HL-60 (cell line): ENCODE measurements around the gene LOXL3.

Experiments used
- DNase-seq, 2 experiments: peaks; one replicate each; pipeline ENCODE4 v3.0.0-alpha.2; 2010 to 2020; ENCODE audit warnings: low read depth in 1 of 2, low spot score in 1 of 2
- H3K27ac ChIP-seq: fragments of 250-450 bp; sonication (Bioruptor Pico); replicated peaks from 2 replicates; pipeline ENCODE4 v1.5.1; 2020; ENCODE audit warnings: mild to moderate bottlenecking, moderate library complexity
- H3K27me3 ChIP-seq: fragments of 250-450 bp; sonication (Bioruptor Pico); 2 replicates; pipeline ENCODE4 v1.5.1; 2021; ENCODE audit warnings: mild to moderate bottlenecking, moderate library complexity; ENCODE audit not compliant: insufficient read depth, poor library complexity, severe bottlenecking
- H3K4me3 ChIP-seq: replicated peaks from 2 replicates; pipeline ENCODE4 v1.5.1; 2011; ENCODE audit warnings: mild to moderate bottlenecking, control low read depth, low read length; ENCODE audit not compliant: insufficient read depth
- CTCF ChIP-seq: IDR thresholded peaks from one replicate; pipeline ENCODE4 v1.5.1; 2011; ENCODE audit warnings: low read length, control low read depth, inconsistent platforms; ENCODE audit not compliant: insufficient read depth
- GABPA ChIP-seq: IDR thresholded peaks from 2 replicates; pipeline ENCODE4 v1.6.1; 2012; ENCODE audit warnings: low read depth
- POLR2AphosphoS5 ChIP-seq: IDR thresholded peaks from 2 replicates; pipeline ENCODE4 v1.6.1; 2012; ENCODE audit warnings: low read depth
- SPI1 ChIP-seq: IDR thresholded peaks from 2 replicates; pipeline ENCODE4 v1.6.1; 2012; ENCODE audit warnings: low read depth, mild to moderate bottlenecking, borderline replicate concordance
- TF ChIP-seq, protein P1 (sequence below): IDR thresholded peaks from 2 replicates; pipeline ENCODE4 v1.6.1; 2012; ENCODE audit warnings: low read depth; ENCODE audit not compliant: insufficient replicate concordance

Gene LOXL3

DNA sequence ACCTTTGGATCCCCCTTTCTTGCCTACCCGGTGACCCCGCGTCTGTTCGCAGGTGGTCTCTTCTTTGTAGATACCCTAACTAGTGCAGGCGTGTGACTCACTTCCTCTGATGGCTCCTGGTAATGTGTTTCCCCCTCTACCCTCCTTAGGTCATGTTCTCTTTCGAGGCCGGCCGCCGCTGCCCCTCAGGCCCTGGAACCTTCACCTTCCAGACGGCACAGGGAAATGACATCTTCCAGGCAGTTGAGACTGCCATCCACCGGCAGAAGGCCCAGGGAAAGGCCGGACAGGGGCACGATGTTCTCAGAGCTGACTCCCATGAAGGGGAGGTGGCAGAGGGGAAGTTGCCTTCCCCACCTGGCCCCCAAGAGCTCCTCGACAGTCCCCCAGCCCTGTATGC, 2.4 kb upstream of the LOXL3 start:
- H3K27me3 ChIP-seq, result no peaks in the 10 kb centered on the region
- TF ChIP-seq, protein P1, sequence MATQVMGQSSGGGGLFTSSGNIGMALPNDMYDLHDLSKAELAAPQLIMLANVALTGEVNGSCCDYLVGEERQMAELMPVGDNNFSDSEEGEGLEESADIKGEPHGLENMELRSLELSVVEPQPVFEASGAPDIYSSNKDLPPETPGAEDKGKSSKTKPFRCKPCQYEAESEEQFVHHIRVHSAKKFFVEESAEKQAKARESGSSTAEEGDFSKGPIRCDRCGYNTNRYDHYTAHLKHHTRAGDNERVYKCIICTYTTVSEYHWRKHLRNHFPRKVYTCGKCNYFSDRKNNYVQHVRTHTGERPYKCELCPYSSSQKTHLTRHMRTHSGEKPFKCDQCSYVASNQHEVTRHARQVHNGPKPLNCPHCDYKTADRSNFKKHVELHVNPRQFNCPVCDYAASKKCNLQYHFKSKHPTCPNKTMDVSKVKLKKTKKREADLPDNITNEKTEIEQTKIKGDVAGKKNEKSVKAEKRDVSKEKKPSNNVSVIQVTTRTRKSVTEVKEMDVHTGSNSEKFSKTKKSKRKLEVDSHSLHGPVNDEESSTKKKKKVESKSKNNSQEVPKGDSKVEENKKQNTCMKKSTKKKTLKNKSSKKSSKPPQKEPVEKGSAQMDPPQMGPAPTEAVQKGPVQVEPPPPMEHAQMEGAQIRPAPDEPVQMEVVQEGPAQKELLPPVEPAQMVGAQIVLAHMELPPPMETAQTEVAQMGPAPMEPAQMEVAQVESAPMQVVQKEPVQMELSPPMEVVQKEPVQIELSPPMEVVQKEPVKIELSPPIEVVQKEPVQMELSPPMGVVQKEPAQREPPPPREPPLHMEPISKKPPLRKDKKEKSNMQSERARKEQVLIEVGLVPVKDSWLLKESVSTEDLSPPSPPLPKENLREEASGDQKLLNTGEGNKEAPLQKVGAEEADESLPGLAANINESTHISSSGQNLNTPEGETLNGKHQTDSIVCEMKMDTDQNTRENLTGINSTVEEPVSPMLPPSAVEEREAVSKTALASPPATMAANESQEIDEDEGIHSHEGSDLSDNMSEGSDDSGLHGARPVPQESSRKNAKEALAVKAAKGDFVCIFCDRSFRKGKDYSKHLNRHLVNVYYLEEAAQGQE, result no peak
- no peak for TF ChIP-seq POLR2AphosphoS5
- TF ChIP-seq GABPA, result no peak
- TF ChIP-seq CTCF, result no peak
- TF ChIP-seq SPI1, result no peak
- peak overlapping the region; percentile 84 for H3K4me3 ChIP-seq
- DNase-seq, result no peak
- H3K27ac ChIP-seq, result peak overlapping the region; percentile 94

DNA sequence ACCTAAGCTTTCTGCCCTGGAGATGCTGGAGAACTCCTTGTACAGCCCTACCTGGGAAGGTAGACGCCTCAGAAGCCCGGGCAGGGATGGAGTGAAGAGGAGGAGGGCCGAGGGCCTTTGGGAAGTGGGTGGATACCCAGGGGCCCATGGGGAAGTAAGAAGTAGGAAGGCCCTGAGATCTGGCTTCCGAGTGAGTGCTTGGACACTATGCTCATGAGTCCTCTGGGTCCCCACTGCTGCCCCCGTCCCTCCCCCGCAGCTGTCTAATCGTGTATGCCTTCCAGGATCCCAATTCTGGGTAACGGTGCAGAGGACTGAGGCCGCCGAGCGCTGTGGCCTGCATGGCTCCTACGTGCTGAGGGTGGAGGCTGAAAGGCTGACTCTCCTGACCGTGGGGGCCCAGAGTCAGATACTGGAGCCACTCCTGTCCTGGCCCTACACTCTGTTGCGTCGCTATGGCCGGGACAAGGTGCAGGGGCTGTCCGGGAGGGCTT, 1.9 kb upstream of the LOXL3 start:
- Histone ChIP-seq H3K27me3 (no peaks in the 10 kb centered on the region), H3K27ac (peak overlapping the region; percentile 94), H3K4me3 (peak overlapping the region; percentile 84)
- peak; percentile 61 to 71 for DNase-seq
- TF ChIP-seq, protein P1, result no peak
- TF ChIP-seq SPI1 (peak; percentile 13; the same call in 1 of the 2 replicates), CTCF (no peak), POLR2AphosphoS5 (0 out of 2 replicates have a peak, but pooled peaks have one; percentile 26), GABPA (no peak)

GRCh38 chr2:74554820-74555531, 1.2 kb upstream of the LOXL3 start:
- H3K27ac ChIP-seq, result peak overlapping the region; percentile 94
- peak overlapping the region; percentile 84 for H3K4me3 ChIP-seq
- TF ChIP-seq POLR2AphosphoS5 (peak; percentile 39; the same call in 1 of the 2 replicates), CTCF (no peak)
- TF ChIP-seq, protein P1, result peak; percentile 16
- DNase-seq, result peak; percentile 47 to 67
- no peaks in the 10 kb centered on the region for H3K27me3 ChIP-seq
